Endothelial cell of umbilical vein (primary cell): ENCODE results near the gene ANP32A. TPM values are rescaled to one million over a fixed set of nuclear protein-coding genes. Genes with fewer than 3 reads are reported as not detected.

Experiments
- BruUV-seq: library from RNA; stranded (reverse); fragments of 400-500 nt; replicated peaks from 2 replicates; lab custom pipeline; 2021; lab: Mats Ljungman, UMichigan
- CTCF ChIA-PET: fragments of 300-600, 350-600 bp; sonication (Branson Sonifier 250); formaldehyde crosslinking; loops from one replicate; lab custom pipeline; 2021; ENCODE audit warnings: antibody characterized with exemption, inconsistent platforms; lab: Charles Lee
- POLR2A ChIA-PET: fragments of 300-600, 350-600 bp; sonication (Branson Sonifier 250); formaldehyde crosslinking; loops from one replicate; lab custom pipeline; 2021; ENCODE audit warnings: antibody characterized with exemption, inconsistent platforms; lab: Charles Lee
- DNase-seq: peaks from one replicate; pipeline ENCODE4 v3.0.0-alpha.2; 2011; ENCODE audit warnings: low read depth, low spot score
- FAIRE-seq: peaks from 2 replicates; lab custom pipeline; 2011; peaks lifted over from hg19 to GRCh38; lab: Jason Lieb, UNC
- H2AFZ ChIP-seq: 2 replicates; pipeline ENCODE4 v1.6.0; 2012; ENCODE audit warnings: low read depth, low read length, control low read depth, inconsistent platforms
- H3K27ac ChIP-seq: 2 replicates; pipeline ENCODE4 v1.5.1; 2011; ENCODE audit warnings: low read depth, mild to moderate bottlenecking, control low read depth, low read length, moderate library complexity; ENCODE audit not compliant: insufficient read depth
- H3K27me3 ChIP-seq, 2 experiments: 2 replicates each; pipeline versions ENCODE4 v1.6.0 to v1.6.1; 2011; ENCODE audit warnings: low read length in 2 of 2, mixed read lengths in 1 of 2; ENCODE audit not compliant: control insufficient read depth in 2 of 2, insufficient read depth in 2 of 2
- H3K36me3 ChIP-seq, 2 experiments: 2 replicates in 1 of 2; 3 replicates in 1 of 2; pipeline ENCODE4 v1.5.1; 2011; ENCODE audit warnings: low read length in 2 of 2, mild to moderate bottlenecking in 1 of 2, moderate library complexity in 1 of 2; ENCODE audit not compliant: control insufficient read depth in 2 of 2, insufficient read depth in 2 of 2; ENCODE audit errors: extremely low read depth in 1 of 2
- H3K4me1 ChIP-seq: 3 replicates; pipeline ENCODE4 v1.5.1; 2011; ENCODE audit warnings: mild to moderate bottlenecking, low read length; ENCODE audit not compliant: control insufficient read depth, insufficient read depth; ENCODE audit errors: extremely low read depth
- H3K4me2 ChIP-seq: 2 replicates; pipeline ENCODE4 v1.6.1; 2011; ENCODE audit warnings: low read length, control low read depth, mixed read lengths; ENCODE audit not compliant: insufficient read depth
- H3K4me3 ChIP-seq, 3 experiments: fragments of 200-600 bp in 1 of 3; sonication (generic), shearing (Covaris generic) in 1 of 3; replicated peaks in 1 of 3; 2 replicates each; pipeline ENCODE4 v1.5.1; 2011 to 2016; ENCODE audit warnings: control low read depth in 3 of 3, low read length in 3 of 3, mild to moderate bottlenecking in 2 of 3, inconsistent platforms in 1 of 3, low read depth in 1 of 3, moderate library complexity in 1 of 3; ENCODE audit not compliant: insufficient read depth in 1 of 3
- H3K79me2 ChIP-seq: 2 replicates; pipeline ENCODE4 v1.6.0; 2012; ENCODE audit warnings: low read length, inconsistent platforms; ENCODE audit not compliant: control insufficient read depth, insufficient read depth
- H3K9ac ChIP-seq: replicated peaks from 2 replicates; pipeline ENCODE3; 2011; ENCODE audit warnings: low read length, control low read depth; ENCODE audit not compliant: insufficient read depth; ENCODE audit errors: extremely low read depth
- H3K9me1 ChIP-seq: replicated peaks from 3 replicates; pipeline ENCODE4 v1.6.0; 2011; ENCODE audit warnings: mild to moderate bottlenecking, low read length; ENCODE audit not compliant: control insufficient read depth, insufficient read depth; ENCODE audit errors: extremely low read depth
- H3K9me3 ChIP-seq: replicated peaks from 2 replicates; pipeline ENCODE4 v1.5.1; 2012; ENCODE audit warnings: low read length, inconsistent platforms; ENCODE audit not compliant: control insufficient read depth, insufficient read depth
- H4K20me1 ChIP-seq: replicated peaks from 2 replicates; pipeline ENCODE3; 2011; ENCODE audit warnings: mild to moderate bottlenecking, low read length; ENCODE audit not compliant: control insufficient read depth, insufficient read depth; ENCODE audit errors: extremely low read depth
- EZH2 ChIP-seq: IDR thresholded peaks from 2 replicates; pipeline ENCODE4 v1.6.1; 2012; ENCODE audit warnings: borderline replicate concordance, low read depth, mild to moderate bottlenecking, moderate library complexity, low read length, inconsistent platforms; ENCODE audit not compliant: severe bottlenecking
- FOS ChIP-seq: IDR thresholded peaks from 2 replicates; pipeline ENCODE4 v1.6.1; 2011; ENCODE audit warnings: mild to moderate bottlenecking, low read length, moderate library complexity, borderline replicate concordance; ENCODE audit not compliant: insufficient read depth
- GATA2 ChIP-seq: IDR thresholded peaks from 2 replicates; pipeline ENCODE4 v1.7.0; 2011; ENCODE audit warnings: low read depth, mild to moderate bottlenecking, moderate library complexity, mixed read lengths, low read length; ENCODE audit not compliant: insufficient read length, insufficient read depth
- JUN ChIP-seq: IDR thresholded peaks from 2 replicates; pipeline ENCODE4 v1.6.1; 2011; ENCODE audit warnings: borderline replicate concordance, low read depth; ENCODE audit not compliant: insufficient read length, insufficient read depth
- MYC ChIP-seq: IDR thresholded peaks from one replicate; pipeline ENCODE4 v1.6.1; 2011; ENCODE audit warnings: mild to moderate bottlenecking, low read depth, low read length
- POLR2A ChIP-seq: IDR thresholded peaks from 2 replicates; pipeline ENCODE4 v1.6.1; 2012; ENCODE audit warnings: low read depth, mild to moderate bottlenecking, control low read depth, low read length
- POLR2AphosphoS5 ChIP-seq: IDR thresholded peaks from 2 replicates; pipeline ENCODE4 v1.6.1; 2012; ENCODE audit warnings: low read depth, mild to moderate bottlenecking, control low read depth, low read length, moderate library complexity; ENCODE audit not compliant: insufficient read depth
- dilution Hi-C: fragments of 300-500 bp; cut with MboI; formaldehyde crosslinking; loops from one replicate; pipeline ENCODE4 v1.15.0; 2019; ENCODE audit warnings: low sequenced_read_pairs; ENCODE audit not compliant: extremely low pct_ligation_motif_present
- intact Hi-C: fragments of 100-400 bp; cut with micrococcal nuclease; formaldehyde crosslinking; loops from one replicate; pipeline ENCODE4 v1.10.0; 2022
- polyA plus RNA-seq, 4 experiments: library from polyadenylated mRNA; depleted of rRNA in 3 of 4; stranded (reverse) in 3 of 4; unstranded in 1 of 4; fragments of >200 nt; gene quantifications; 2 replicates each; pipeline versions ENCODE4 v1.2.1 to v1.2.3, GENCODE V29; 2011 to 2012; ENCODE audit warnings: missing spikeins in 1 of 4
- total RNA-seq: library from RNA; stranded (reverse); gene quantifications from 2 replicates; pipeline ENCODE4 v1.2.3, GENCODE V29; 2021
- TF ChIP-seq, protein P1 (sequence below), 2 donors: IDR thresholded peaks; 1 replicate in 1 of 2; 2 replicates in 1 of 2; pipeline ENCODE4 v1.5.1; 2011; ENCODE audit warnings: low read length in 2 of 2, mild to moderate bottlenecking in 2 of 2, moderate library complexity in 2 of 2, control low read depth in 1 of 2, inconsistent platforms in 1 of 2, low read depth in 1 of 2; ENCODE audit not compliant: insufficient read depth in 1 of 2; ENCODE audit errors: extremely low read depth in 1 of 2
- TF ChIP-seq, protein P2 (sequence below): IDR thresholded peaks from 2 replicates; pipeline ENCODE4 v1.6.1; 2011; ENCODE audit not compliant: insufficient read depth, insufficient read length

Gene ANP32A
- total and polyA plus RNA-seq, 2 donors (not counting 3 experiments of a cell fraction or from before 2014, with no cell fraction given) = 37.9 to 169 TPM

DNA sequence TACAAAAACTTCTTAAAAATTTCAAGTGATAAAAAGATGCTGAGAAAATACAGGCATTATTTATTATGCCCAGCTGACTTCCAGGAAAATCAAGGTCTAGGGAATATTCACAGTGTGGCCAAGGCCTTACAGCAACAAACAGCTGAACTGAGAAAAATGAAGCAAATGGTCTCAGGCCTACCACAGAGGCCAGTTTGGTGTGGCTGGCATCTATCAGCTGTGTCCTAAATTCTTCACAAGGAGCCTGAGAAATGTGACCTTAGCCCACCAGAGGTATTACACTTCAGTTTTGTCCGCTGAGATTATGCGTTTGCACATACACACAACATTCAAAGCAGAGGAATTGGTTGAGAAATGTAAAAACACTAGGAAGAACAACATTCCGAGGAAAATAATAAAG lies 77.4 kb downstream of the ANP32A start:
- Histone ChIP-seq H3K36me3 (no peaks in the 10 kb centered on the region), H4K20me1 (no peaks in the 10 kb centered on the region), H2AFZ (no peak overlapping the region), H3K9me3 (no peaks in the 10 kb centered on the region), H3K79me2 (no peaks in the 10 kb centered on the region), H3K4me2 (no peak overlapping the region), H3K9ac (no peak overlapping the region), H3K4me1 (no peaks in the 10 kb centered on the region), H3K4me3 (no peak overlapping the region), H3K9me1 (no peaks in the 10 kb centered on the region), H3K27ac (no peak overlapping the region), H3K27me3 (peaks cover 3 to 8% of the 10 kb centered on the region in 2 experiments)
- FAIRE-seq (no peak), DNase-seq (no peak)
- TF ChIP-seq, protein P1, sequence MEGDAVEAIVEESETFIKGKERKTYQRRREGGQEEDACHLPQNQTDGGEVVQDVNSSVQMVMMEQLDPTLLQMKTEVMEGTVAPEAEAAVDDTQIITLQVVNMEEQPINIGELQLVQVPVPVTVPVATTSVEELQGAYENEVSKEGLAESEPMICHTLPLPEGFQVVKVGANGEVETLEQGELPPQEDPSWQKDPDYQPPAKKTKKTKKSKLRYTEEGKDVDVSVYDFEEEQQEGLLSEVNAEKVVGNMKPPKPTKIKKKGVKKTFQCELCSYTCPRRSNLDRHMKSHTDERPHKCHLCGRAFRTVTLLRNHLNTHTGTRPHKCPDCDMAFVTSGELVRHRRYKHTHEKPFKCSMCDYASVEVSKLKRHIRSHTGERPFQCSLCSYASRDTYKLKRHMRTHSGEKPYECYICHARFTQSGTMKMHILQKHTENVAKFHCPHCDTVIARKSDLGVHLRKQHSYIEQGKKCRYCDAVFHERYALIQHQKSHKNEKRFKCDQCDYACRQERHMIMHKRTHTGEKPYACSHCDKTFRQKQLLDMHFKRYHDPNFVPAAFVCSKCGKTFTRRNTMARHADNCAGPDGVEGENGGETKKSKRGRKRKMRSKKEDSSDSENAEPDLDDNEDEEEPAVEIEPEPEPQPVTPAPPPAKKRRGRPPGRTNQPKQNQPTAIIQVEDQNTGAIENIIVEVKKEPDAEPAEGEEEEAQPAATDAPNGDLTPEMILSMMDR (IDR thresholded peaks at IDR 0.05; ENCODE audit: extremely low read depth in 1 of 2, insufficient read depth in 1 of 2, low read depth in 1 of 2, low read length in 2 of 2) = no peak
- no peak for TF ChIP-seq EZH2
- no peak for TF ChIP-seq MYC
- TF ChIP-seq POLR2AphosphoS5 = no peak
- TF ChIP-seq POLR2A = no peak
- no peak for TF ChIP-seq GATA2
- no peak for TF ChIP-seq JUN
- TF ChIP-seq, protein P2, sequence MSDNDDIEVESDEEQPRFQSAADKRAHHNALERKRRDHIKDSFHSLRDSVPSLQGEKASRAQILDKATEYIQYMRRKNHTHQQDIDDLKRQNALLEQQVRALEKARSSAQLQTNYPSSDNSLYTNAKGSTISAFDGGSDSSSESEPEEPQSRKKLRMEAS = no peak
- TF ChIP-seq FOS = no peak
- ChIA-PET POLR2A (no interaction called here), CTCF (interaction anchor here (1.5 kb wide), 1 partner anchor 19 kb away, joined by 3 read pairs; no protein-coding TSS in a partner anchor)
- no TSS peak for BruUV-seq
- dilution Hi-C loops (no loop called here), intact Hi-C loops (no loop called here)
